HG03469 (cell line): ENCODE measurements around the gene ACO1.
"Not testable (repeated sequence)": the region's sequence is repeated elsewhere in the genome, so short reads cannot be mapped to it uniquely, and the experiment has no call there.

Experiments
- ATAC-seq: cut with Tn5 transposase; IDR thresholded peaks from one replicate; pipeline ENCODE4 v1.9.1; 2021; ENCODE audit warnings: mild to moderate bottlenecking, moderate library complexity, moderate number of reproducible peaks; ENCODE audit not compliant: unreplicated experiment

ACO1 gene

DNA sequence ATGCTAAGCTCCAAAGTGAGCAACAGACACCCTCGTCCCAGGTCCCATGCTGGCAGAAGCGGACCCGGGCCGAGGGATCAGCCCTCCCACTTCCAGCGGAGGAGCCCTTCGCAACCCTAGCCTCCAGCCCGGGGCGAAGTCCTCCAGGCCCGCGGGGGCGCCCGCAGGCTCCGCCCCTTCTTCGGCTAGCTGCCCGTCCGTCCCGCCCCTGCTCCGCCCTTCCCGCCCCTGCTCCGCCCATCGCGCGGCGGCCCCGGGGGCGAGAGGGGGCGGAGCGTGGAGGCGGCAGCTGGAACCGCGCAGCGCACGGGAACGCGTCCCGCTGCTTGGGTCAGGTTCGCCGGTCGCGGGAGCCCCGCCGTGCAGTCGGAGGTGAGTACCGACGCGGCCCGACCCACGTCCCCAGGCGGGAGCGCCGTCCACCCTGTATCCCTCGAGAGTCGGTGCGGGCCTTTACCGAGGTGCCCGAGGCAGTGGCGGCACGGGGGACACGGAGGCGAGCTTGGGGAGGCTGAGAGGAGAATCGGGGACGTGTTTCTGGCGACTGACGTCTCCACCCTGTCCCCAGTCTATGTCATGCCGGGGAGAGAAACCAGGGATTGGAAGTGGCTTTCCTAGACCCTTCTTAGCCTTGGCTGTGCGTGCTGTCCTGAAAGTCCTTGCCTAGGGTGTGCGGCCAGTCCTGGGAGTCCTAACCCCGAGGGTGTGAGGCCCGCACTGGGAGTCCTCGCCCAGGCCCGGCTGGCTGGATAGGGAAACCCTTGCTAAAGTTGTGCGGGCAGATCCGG lies at the start of gene ACO1:
ACO1 (plus strand) TSS at position 280 of the 788 bp plus-strand sequence. CDS start 20,864 bp downstream, outside the sequence.
- peak; percentile 93 for ATAC-seq

DNA sequence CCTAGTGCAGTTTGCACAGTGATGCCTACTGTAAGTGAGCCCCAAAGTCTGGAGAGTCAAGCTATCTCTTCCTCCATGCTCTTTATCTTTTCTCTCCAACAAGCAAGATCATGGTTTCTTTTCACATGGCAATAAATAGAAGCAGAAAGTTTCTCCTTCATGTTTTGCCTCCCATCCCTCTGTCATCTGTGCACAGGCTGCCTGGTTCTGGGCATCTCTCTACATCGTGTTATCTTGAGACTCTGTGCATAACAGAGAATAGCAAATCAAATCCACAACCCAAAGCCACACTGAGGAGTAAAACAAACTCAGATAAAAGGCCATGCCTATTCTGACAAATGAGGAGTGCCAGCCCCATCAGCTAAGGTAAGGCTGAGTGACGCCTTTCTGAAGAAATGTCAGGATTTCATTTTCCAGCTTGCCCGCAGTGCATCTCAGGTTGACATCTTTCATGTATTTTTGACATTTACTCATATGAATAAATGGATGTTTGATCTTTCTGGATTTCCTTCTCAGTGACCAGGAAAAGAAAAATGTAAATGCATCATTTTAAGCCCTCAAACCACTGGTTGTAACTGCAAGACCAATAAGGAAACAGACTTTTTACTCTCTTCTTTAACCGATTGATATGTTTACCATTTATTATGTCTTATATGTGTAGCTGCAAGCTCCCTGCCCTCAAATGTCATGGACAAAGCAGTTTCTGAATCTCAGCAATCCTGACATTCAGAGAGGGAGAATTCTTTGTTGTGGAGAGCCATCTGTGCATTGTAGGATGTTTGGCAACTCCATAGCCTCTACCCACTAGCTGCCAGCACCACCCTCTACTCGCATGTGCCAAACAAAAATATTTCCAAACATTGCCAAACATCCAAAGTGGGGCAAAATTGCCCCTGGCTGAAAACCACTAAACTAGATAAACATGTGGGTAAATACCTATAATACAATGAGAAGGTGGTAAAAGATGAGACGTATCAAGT lies 49.2 kb upstream of the ACO1 start:
- no peak for ATAC-seq

DNA sequence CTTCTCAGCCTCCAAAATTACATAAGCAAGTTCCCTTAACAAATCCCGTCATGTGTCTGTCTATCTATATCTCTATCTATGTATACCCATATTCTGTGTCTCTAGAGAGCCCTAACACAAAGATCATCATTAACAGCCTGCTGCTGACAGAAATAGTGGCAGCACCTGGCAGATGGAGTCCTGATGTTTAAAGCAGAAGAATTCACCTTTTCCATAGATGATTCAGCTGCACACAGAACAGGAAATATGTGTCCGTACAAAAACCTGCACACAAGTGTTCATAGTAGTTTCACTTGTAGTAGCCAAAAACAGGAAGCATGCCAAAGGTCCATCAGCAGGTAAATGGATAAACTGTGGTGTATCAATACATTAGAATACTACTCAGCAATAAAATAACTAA lies 45.0 kb upstream of the ACO1 start:
- ATAC-seq, result peak; percentile 67

DNA sequence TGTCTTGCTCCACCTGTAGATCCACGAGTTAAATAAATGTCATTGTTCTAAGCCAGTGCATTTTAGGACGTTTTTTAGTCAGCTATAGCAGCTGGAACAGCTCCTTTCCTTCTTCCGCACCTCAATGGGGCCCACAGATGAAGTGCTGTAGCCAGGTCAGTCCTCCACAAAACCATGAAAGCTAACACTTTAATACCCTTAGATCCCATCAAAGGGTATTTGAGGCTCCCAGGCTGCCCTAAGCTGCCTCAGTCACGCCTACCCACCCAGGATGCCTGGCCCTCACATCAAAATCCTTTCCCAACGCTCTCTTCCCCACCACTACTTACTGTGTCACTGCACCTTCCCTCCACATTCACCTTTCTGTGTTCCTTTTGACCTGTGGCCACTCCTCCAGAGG lies 44.1 kb upstream of the ACO1 start:
- no peak for ATAC-seq

DNA sequence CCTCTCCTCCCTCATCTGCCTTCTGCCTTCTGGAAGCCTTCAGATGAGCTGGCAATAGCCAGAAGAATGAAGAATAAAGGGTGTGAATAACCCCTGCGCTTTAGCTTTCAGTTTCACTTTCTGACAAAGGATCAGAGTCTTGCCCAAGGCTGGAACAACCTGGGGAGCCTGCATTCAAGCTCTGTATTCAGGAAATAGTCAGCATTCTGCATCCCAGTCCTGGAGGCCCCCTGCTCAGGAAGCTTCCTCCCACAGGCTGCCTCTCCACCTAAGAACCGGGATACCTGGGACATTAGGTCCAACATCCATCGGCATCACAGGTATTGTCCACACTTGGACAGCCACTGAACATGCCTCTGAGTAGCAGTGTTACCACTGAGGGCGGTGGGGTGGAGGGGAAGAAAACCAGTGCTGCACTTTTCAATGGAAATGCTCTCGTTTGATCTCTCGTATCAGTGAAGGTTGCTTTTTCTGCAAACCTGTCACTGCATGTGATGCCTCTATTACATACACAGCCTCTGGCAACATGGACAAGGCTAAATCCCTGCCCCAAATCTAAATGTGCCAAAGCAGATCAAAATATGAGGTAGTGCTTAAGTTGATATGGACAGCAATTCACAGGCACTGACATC lies 39.8 kb upstream of the ACO1 start:
- peak; percentile 42 for ATAC-seq

DNA sequence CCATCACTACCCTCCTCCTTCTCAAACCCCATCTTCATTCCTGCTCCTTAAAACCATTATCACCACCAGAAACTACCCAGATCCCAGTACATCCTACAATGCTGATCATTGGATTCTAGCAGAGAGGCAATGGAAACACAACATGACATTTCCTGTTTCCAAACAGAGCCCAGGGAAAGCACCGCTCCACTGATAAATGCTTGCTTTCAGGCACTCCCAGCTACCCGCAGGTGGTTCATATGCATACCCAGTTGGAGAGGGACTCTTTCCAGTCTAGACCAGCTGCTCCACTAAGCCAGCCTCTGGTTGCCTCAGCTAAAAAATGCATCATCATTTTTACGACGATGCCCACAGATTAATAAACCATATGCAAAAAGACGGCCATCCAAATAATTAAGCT lies 39.2 kb upstream of the ACO1 start:
- no peak for ATAC-seq

DNA sequence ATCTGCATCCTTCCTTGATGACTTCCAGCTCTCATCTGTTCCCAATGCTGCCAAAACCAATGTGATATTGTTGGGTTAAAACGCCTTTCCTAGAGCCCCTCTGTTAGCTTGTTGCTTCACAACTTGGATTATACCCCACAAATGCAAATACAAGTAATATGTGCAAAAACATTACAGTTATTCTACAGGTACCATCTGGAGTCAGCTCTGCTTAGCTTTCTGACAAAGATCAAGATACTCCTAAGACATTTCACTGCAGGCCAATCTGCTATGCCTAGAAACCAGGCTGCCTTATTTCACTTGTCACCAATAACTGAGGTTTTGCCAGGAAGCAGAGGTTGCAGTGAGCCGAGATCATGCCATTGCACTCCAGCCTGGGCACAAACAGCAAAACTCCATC lies 36.9 kb upstream of the ACO1 start:
- no peak for ATAC-seq

DNA sequence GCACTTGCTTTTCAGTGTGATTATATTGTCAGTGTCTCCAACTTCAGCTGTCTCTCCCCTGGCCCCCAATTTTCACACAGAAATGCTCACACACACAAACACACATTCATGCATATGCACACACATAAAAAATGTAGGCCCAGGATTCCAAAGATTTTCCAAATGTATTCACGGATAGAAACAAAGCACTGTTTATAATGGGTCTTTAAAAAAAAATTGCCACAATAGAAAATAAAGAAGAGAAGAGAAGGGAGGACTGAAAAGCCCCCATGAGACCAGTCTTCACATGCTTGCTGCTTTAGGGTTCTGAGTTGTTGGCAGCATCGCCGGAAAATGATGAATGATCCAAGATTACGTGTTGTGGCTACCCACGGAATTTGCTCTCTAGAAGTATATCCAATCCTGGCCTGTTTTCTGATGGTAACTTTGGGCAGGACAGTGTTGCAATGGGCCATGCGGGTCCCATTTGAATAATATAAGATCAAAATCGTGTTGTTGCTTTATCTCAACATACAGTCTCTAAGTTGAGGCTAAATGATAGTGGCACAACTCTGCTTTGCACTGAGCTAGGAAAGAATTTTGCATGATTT lies 36.2 kb upstream of the ACO1 start:
- no peak for ATAC-seq

DNA sequence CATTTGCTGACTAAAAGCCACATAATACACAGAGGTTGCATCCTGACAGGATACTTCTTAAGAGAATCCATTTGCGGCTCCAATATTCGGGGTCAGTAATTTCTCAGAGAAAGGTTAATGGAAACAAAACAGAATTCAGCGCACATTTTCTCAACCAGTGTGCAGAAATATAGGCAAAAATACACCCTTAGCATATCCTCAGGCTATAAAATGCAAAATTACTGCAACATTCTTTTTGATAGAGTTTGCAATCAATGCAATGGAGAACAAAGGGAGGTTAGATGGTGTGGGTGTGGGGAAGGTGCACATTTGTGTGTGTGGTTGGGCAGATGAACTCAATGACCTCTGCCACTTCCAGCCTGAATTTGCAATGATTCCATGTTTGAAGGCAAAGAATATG lies 35.4 kb upstream of the ACO1 start:
- ATAC-seq, result no peak

DNA sequence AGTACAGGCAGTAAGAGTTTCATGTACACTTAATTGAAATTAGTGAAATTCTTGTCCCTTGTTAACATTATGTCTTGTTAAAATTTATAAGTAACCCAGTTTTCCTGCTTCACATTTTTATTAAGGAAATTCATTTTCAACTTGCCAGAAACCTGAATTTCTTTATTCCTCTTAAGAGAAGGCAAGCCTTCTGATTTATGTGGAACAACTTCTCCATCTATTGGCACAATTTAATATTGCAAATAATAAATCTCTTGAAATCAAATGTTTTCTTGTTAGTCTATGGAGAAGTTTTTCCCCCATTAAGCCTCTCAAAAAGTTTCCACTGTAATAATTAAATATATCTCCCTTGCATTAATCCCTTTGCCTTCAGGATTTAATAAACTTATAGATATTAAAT lies 33.8 kb upstream of the ACO1 start:
- ATAC-seq, result no peak

DNA sequence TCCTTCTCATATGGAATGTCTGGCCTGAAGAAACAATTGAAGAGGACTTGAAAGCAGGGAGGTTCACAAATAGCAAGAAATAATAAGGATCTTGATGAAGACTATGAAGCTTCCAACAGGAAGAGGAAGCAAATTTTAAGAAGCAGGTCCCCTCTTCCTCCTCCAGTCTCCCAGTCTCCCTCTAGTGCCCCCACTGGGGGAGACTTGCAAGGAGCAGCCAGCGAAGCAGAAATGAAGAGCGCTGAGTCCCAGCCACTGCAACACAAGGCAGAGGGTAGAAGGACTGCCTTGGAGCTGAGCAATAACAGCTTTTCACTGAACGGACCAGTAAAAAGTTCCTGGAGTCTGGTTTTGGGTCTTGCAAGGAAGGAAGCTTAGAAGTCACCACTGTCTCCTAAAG lies 32.6 kb upstream of the ACO1 start:
- no peak for ATAC-seq

DNA sequence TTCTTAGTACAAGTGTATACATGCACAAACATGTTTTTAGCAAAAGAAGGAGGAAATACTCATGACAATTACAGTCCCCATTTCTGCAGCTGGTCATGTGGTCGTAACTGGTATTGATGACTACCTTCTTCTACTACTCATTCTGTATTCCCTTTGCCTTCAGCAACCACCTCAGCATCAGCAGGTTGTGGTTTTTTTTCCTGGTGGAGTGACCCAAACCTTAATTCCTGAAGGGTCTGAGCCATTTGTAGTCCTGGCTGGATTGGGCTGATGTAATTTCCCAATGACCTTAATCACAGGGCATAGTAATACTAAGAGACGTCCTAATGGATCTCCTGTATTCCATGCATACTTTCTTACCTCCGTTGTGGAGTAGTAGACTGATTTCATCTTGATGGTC lies 31.0 kb upstream of the ACO1 start:
- not testable (repeated sequence) for ATAC-seq

DNA sequence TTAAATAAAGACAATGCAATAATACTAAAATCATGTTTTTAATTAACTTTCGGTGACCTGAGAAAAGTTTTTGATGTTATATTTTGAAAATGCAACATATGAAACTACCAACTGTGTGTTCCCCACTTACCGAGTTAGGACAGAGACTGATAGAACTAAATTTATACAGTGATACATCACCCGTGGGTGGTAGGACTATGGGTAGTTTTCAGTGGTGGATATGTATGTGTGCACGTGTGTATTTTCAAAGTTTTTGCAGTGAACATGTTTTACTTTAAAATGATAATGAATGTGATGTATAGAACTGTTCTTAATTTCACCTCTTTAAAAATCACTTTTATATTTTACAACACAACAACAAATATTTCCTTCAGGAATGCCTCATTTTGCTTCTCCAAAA lies 25.0 kb upstream of the ACO1 start:
- no peak for ATAC-seq

DNA sequence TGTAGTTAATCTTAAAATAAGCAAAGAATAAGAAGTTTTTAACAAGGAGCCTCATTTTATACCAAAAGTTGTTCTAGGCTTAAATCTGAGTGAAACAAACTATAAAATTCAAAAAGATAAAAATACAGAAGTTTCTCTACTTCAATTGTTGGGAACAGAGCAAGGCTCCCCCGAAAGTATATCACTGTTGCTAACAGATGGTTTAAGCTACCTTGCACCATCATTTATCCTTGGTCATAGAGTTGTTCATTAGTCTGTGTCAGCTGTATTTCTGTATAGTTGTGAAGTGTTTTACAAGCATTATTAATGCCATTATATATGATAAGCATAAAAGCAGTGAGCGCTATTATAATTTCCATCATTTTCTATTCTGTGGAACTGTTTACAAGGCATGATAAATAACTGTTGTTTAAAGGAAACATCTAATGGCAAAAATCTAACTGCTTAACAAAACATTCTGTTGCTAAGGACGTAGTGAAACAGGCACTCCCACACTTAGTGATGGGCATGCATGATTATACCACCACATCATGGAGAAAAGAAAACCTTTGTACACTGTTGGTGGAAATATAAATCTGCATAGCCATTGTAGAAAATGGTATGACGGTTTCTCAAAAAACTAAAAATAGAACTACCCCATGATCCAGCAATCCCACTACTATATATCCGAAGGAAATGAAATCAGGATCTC lies 23.3 kb upstream of the ACO1 start:
- ATAC-seq, result no peak

DNA sequence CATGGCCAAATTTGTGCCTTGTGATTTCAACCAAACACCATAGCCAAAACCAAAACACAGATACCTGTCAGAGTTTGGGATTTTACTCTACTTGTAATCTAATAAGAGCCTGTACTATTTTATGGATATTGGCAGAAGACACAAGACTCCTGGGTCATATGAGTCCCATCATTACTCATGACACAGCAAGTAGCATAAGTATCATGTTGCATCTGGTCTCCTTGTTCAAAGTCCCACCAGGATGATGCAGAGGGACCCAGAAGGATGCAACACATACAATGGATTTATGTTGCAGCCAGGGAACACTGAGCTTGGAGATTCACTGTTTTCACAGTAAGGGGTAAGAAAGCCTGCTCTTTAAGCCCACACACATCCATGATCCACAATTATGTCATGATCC lies 13.2 kb upstream of the ACO1 start:
- ATAC-seq, result no peak

DNA sequence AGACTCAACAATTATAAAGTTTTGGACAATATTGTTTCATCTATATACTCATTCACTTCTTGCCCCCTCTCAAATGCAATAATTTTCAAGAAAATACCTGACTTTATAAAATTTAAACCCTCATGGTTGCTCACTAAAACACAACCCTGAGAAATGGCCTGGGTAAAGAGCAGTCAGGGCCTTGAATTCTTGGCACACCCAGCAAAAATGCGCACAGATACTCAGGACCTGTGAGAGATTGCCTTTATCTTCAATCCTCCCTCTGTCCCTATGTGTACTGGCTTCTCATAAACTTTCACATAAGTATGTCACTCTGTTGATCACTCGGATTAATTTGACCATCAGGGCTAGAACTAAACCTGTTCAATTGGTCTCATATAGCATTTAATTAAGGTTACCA lies 12.8 kb upstream of the ACO1 start:
- no peak for ATAC-seq

DNA sequence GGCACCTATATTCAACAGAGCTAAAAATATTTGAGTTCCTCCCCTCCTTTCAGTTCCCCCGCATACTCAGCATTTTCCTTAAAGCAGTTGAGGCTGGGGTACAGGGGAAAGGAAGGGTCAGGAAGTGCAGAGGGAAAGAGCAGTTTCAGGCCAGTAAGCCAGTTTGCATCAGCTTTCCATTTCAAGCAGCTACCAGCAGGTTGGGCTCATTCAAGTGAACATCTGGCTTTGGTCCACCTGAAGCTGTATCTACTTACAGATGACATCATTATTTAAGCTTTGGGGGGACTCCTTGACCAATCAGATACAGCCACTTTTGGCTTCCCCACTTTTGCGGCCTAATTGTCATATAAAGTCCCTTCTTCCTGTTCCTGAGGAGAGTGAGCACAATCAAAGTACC lies 8.2 kb upstream of the ACO1 start:
- no peak for ATAC-seq

DNA sequence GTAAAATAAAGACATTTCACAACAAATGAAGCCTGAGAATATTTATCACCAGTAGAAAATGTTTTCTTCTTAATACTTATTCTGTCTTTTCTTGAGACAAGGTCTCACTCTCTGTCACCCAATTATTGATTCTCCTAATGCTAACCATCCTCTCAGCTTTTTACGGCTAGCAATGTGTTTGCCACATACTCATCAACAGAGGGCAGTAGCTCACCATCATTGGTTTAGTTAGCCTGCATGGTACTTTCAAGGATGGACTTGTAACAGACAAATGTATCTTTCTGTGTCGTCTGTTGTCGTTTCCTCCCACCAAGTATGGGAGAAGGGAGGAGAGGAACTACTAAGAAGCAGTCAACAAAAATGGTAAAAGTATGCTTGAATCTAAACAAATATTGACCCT lies 5.9 kb upstream of the ACO1 start:
- ATAC-seq, result peak; percentile 83

DNA sequence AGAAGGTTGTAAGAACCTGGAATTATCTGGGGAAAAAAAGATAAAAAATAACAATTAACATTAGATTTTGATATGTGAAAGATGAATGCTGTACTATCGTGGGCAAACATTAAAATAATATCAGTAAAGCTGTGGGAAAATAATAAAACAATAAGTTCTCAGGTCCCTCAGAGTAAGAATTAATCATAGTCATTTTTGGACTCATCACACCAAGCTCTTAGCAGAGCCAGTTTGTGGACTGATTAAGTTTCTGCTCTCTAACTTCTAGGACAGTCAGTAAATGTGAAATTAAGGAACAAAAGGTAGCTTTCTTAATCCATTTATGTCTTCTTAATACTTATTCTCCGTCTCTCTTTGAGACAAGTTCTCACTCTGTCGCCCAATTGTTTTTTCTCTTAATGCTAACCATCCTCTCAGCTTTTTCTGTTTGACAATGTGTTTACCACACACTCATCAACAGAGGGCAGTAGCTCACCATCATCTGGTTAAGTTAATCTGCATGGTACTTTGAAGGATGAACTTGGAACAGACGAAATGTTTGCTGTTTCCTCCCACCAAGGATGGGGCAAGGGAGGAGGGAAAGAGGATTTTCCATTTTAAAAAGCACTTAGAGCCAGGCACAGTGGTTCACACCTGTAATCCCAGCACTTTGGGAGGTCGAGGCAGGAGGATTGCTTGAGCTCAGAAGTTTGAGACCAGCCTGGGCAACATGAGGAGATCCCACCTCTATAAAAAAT lies 5.3 kb upstream of the ACO1 start:
- ATAC-seq, result peak; percentile 79

DNA sequence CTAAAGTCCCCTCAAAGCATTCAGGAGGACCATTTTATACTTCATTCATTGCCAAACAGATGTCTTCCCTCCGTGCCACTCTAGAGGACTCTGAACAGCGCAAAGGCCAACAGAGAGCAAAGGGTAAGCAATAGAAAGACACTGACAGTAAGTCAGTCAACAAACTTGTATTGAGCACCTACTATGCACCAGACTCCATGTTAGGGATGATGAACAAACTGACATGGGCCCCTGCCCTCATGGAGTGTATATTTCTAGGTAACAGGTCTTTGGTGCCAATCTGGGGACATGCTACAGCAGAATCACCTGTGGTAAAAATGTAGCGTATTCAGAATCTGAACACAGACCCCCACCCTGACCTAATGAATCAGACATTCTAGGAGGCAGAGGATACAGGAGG lies 3.5 kb upstream of the ACO1 start:
- ATAC-seq, result no peak
